B cell (primary cell): ENCODE measurements around the gene MCAM. TPM values are rescaled to one million over a fixed set of nuclear protein-coding genes. Genes with fewer than 3 reads are reported as not detected.

Source experiments
- ATAC-seq: fragments of 200-7000 bp; cut with Tn5 transposase; one replicate; pipeline ENCODE4 v1.10.0; 2021; ENCODE audit warnings: low read depth, mild to moderate bottlenecking, moderate number of reproducible peaks, moderate library complexity
- CTCF ChIA-PET: fragments of 350-600 bp; sonication (Branson Sonifier 250); formaldehyde crosslinking; loops from one replicate; lab custom pipeline; 2021; ENCODE audit warnings: antibody characterized with exemption, inconsistent platforms; lab: Charles Lee
- POLR2A ChIA-PET: fragments of 350-600 bp; sonication (Branson Sonifier 250); formaldehyde crosslinking; loops from one replicate; lab custom pipeline; 2021; ENCODE audit warnings: antibody characterized with exemption; lab: Charles Lee
- DNase-seq: peaks from one replicate; pipeline ENCODE4 v3.0.0; 2013
- H2AFZ ChIP-seq: 2 replicates; pipeline ENCODE4 v1.6.1; 2012; ENCODE audit warnings: mild to moderate bottlenecking, low read depth, low read length; ENCODE audit not compliant: insufficient read depth, poor library complexity, severe bottlenecking
- H3K27ac ChIP-seq, 2 donors: 1 replicate in 1 of 2; 2 replicates in 1 of 2; pipeline ENCODE4 v1.5.1; 2012 to 2013; ENCODE audit warnings: low read length in 2 of 2, mild to moderate bottlenecking in 2 of 2, moderate library complexity in 1 of 2
- H3K27me3 ChIP-seq, 4 experiments: fragments of 200-600 bp in 1 of 4; sonication (generic) in 1 of 4; replicated peaks in 1 of 4; 1 replicate in 2 of 4; 2 replicates in 2 of 4; pipeline versions ENCODE4 v1.6.1 to v1.7.0; 2013 to 2016; ENCODE audit warnings: low read length in 3 of 4, mild to moderate bottlenecking in 2 of 4, mixed read lengths in 1 of 4, moderate library complexity in 1 of 4; ENCODE audit not compliant: insufficient read depth in 4 of 4, control insufficient read depth in 3 of 4; ENCODE audit errors: control extremely low read depth in 1 of 4
- H3K36me3 ChIP-seq, 2 experiments: replicated peaks in 1 of 2; 1 replicate in 1 of 2; 2 replicates in 1 of 2; pipeline versions ENCODE4 v1.6.1 to v1.7.1; 2013; ENCODE audit warnings: low read length in 1 of 2; ENCODE audit not compliant: insufficient read depth in 2 of 2, control insufficient read depth in 1 of 2; ENCODE audit errors: control extremely low read depth in 1 of 2, extremely low read depth in 1 of 2
- H3K4me1 ChIP-seq, 2 donors: fragments of 200-600 bp in 1 of 2; sonication (generic) in 1 of 2; 1 replicate in 1 of 2; 2 replicates in 1 of 2; pipeline versions ENCODE4 v1.5.1 to v1.6.1; 2013 to 2017; ENCODE audit warnings: low read length in 2 of 2; ENCODE audit not compliant: control insufficient read depth in 2 of 2, insufficient read depth in 2 of 2
- H3K4me2 ChIP-seq: replicated peaks from 2 replicates; pipeline ENCODE3; 2012; ENCODE audit warnings: mild to moderate bottlenecking, low read depth, low read length; ENCODE audit not compliant: poor library complexity, severe bottlenecking
- H3K4me3 ChIP-seq, 5 experiments: fragments of 200-600 bp in 1 of 5; sonication (generic) in 1 of 5; 1 replicate in 3 of 5; 2 replicates in 2 of 5; pipeline versions ENCODE4 v1.5.1 to v1.7.0; 2011 to 2016; ENCODE audit warnings: low read length in 4 of 5, mild to moderate bottlenecking in 4 of 5, low read depth in 2 of 5, control low read depth in 1 of 5, moderate library complexity in 1 of 5; ENCODE audit not compliant: insufficient read depth in 1 of 5; ENCODE audit errors: control extremely low read depth in 1 of 5, extremely low read depth in 1 of 5
- H3K79me2 ChIP-seq: fragments of 200-600 bp; sonication (generic); one replicate; pipeline ENCODE4 v1.6.0; 2016; ENCODE audit warnings: low read length; ENCODE audit not compliant: control insufficient read depth, insufficient read depth
- H3K9ac ChIP-seq: fragments of 200-600 bp; sonication (generic); 2 replicates; pipeline ENCODE4 v1.6.1; 2017; ENCODE audit warnings: mild to moderate bottlenecking, low read length, moderate library complexity
- H3K9me3 ChIP-seq, 3 donors: one replicate each; pipeline versions ENCODE4 v1.6.1 to v1.7.1; 2013; ENCODE audit warnings: low read length in 2 of 3; ENCODE audit not compliant: control insufficient read depth in 2 of 3, insufficient read depth in 1 of 3; ENCODE audit errors: control extremely low read depth in 1 of 3
- H4K20me1 ChIP-seq: 2 replicates; pipeline ENCODE4 v1.6.0; 2012; ENCODE audit warnings: mild to moderate bottlenecking, low read length; ENCODE audit not compliant: insufficient read depth, control insufficient read depth, poor library complexity, severe bottlenecking
- H3K27ac Mint-ChIP-seq: one replicate; pipeline ENCODE4 v1.8.0; 2021; ENCODE audit warnings: mixed read lengths
- H3K27me3 Mint-ChIP-seq: one replicate; pipeline ENCODE4 v1.8.0; 2021; ENCODE audit warnings: mixed read lengths
- H3K4me1 Mint-ChIP-seq: one replicate; pipeline ENCODE4 v1.8.0; 2021; ENCODE audit warnings: mixed read lengths
- H3K4me3 Mint-ChIP-seq: one replicate; pipeline ENCODE4 v1.8.0; 2021; ENCODE audit warnings: mixed read lengths
- H3K9me3 Mint-ChIP-seq: one replicate; pipeline ENCODE4 v1.8.0; 2022; ENCODE audit warnings: mixed read lengths; ENCODE audit not compliant: insufficient read depth
- CTCF ChIP-seq: fragments of 200-600 bp; IDR thresholded peaks from one replicate; pipeline ENCODE4 v1.8.0; 2022; ENCODE audit warnings: antibody characterized with exemption, mild to moderate bottlenecking
- EZH2 ChIP-seq: IDR thresholded peaks from 2 replicates; pipeline ENCODE4 v1.6.1; 2012; ENCODE audit warnings: borderline replicate concordance, low read depth, mild to moderate bottlenecking, moderate library complexity, low read length; ENCODE audit not compliant: insufficient read depth, poor library complexity, severe bottlenecking
- WGBS: methylation state at CpG from one replicate; pipeline ENCODE4 v1.1.5; 2013; ENCODE audit warnings: missing lambda C conversion rate; ENCODE audit not compliant: insufficient coverage; 5-methylcytosine and 5-hydroxymethylcytosine counted together
- intact Hi-C: fragments of 100-400 bp; cut with micrococcal nuclease; formaldehyde crosslinking; loops from one replicate; pipeline ENCODE4 v1.10.0; 2022
- polyA plus RNA-seq: library from polyadenylated mRNA; depleted of rRNA; stranded (reverse); fragments of >200 nt; gene quantifications from 2 replicates; pipeline ENCODE4 v1.2.3, GENCODE V29; 2012
- total RNA-seq, 2 donors: library from RNA; stranded (reverse); fragments of 120-200 nt in 1 of 2; gene quantifications; 1 replicate in 1 of 2; 2 replicates in 1 of 2; pipeline versions ENCODE4 v1.2.3 to v1.2.4, GENCODE V29; 2013 to 2022

MCAM gene
- total and polyA plus RNA-seq, 2 donors (not counting 1 experiment from before 2014, with no cell fraction given): 0.42 to 1.1 TPM

GRCh38 chr11:119340335-119341221 is 23.6 kb upstream of the MCAM start, which contains the start of gene C1QTNF5:
C1QTNF5 (minus strand) TSS chr11:119340883; CDS start chr11:119340397, 486 bp downstream.
- ChIA-PET POLR2A (interaction anchor here (0.5 kb wide), 1 partner anchor 556 kb away, joined by 4 read pairs; no protein-coding TSS in a partner anchor), CTCF (interaction anchor here (0.6 to 4.0 kb wide), 6 partner anchors 14 to 173 kb away, joined by 3 to 45 read pairs (median 6); partner anchors contain the start of gene USP2)
- ATAC-seq: no peak
- TF ChIP-seq EZH2 (no peak), CTCF (no peak)
- Histone ChIP-seq H2AFZ (peak within 1 kb of the TSS; percentile 45), H3K27ac (no peak within 1 kb of the TSS), H3K4me1 (peaks cover 31% of the 10 kb centered on the region in 2 donors), H3K27me3 (peaks cover 0 to 55% (median 30%) of the 10 kb centered on the region in 4 experiments), H3K9me3 (peaks cover 0 to 3% (median 0%) of the 10 kb centered on the region in 3 donors), H3K4me2 (peak within 1 kb of the TSS; percentile 76), H3K36me3 (peaks cover 0 to 2% of the 10 kb centered on the region in 2 experiments), H3K79me2 (no peaks in the 10 kb centered on the region), H3K9ac (peak within 1 kb of the TSS; percentile 32), H4K20me1 (peaks cover 7% of the 10 kb centered on the region), H3K4me3 (peak within 1 kb of the TSS in 2 of 5 experiments; percentile 9 to 20)
- DNase-seq: peak; percentile 39
- H3K9me3 Mint-ChIP-seq: no peaks in the 10 kb centered on the region
- no peak within 1 kb of the TSS for H3K27ac Mint-ChIP-seq
- H3K27me3 Mint-ChIP-seq: peaks cover 47% of the 10 kb centered on the region
- H3K4me3 Mint-ChIP-seq: peak within 1 kb of the TSS; percentile 37
- intact Hi-C loops: no loop called here
- 6% methylated on average over 48 of the region's 53 CpGs for WGBS
- H3K4me1 Mint-ChIP-seq: peaks cover 26% of the 10 kb centered on the region
